Endodermal cell (in vitro differentiated cells): ENCODE measurements around the gene TADA1. TPM values are rescaled to one million over a fixed set of nuclear protein-coding genes. Genes with fewer than 3 reads are reported as not detected.

Experiments
- DNase-seq: peaks from one replicate; pipeline ENCODE4 v3.0.0-alpha.2; 2017
- H3K27ac ChIP-seq: 2 replicates; pipeline ENCODE4 v1.5.1; 2013; ENCODE audit warnings: mild to moderate bottlenecking, low read depth, low read length, moderate library complexity
- H3K27me3 ChIP-seq: 2 replicates; pipeline ENCODE4 v1.6.1; 2013; ENCODE audit warnings: mild to moderate bottlenecking, low read length, moderate library complexity; ENCODE audit not compliant: insufficient read depth, control insufficient read depth, poor library complexity, severe bottlenecking
- H3K36me3 ChIP-seq: 2 replicates; pipeline ENCODE4 v1.7.0; 2013; ENCODE audit warnings: mild to moderate bottlenecking, low read length, moderate library complexity; ENCODE audit not compliant: control insufficient read depth, insufficient read depth
- H3K4me1 ChIP-seq: one replicate; pipeline ENCODE4 v1.7.0; 2013; ENCODE audit warnings: low read length; ENCODE audit not compliant: control insufficient read depth, insufficient read depth
- H3K4me3 ChIP-seq: 2 replicates; pipeline ENCODE4 v1.5.1; 2013; ENCODE audit warnings: mild to moderate bottlenecking, low read length, moderate library complexity
- H3K9ac ChIP-seq: 2 replicates; pipeline ENCODE4 v1.6.1; 2013; ENCODE audit warnings: mild to moderate bottlenecking, low read length, moderate library complexity; ENCODE audit not compliant: poor library complexity, severe bottlenecking; ENCODE audit errors: extremely low read depth
- H3K9me3 ChIP-seq: 2 replicates; pipeline ENCODE4 v1.6.1; 2013; ENCODE audit warnings: mild to moderate bottlenecking, low read length, moderate library complexity; ENCODE audit not compliant: control insufficient read depth
- H3K27ac Mint-ChIP-seq: 2 replicates; pipeline ENCODE4 v1.8.0; 2020; ENCODE audit warnings: mixed read lengths
- H3K27me3 Mint-ChIP-seq: 2 replicates; pipeline ENCODE4 v1.8.0; 2021; ENCODE audit warnings: mild to moderate bottlenecking, mixed read lengths; ENCODE audit not compliant: insufficient read depth
- H3K36me3 Mint-ChIP-seq: 2 replicates; pipeline ENCODE4 v1.8.0; 2020; ENCODE audit warnings: low read depth, mixed read lengths
- H3K4me1 Mint-ChIP-seq: 2 replicates; pipeline ENCODE4 v1.8.0; 2020; ENCODE audit warnings: mixed read lengths
- H3K4me3 Mint-ChIP-seq: 2 replicates; pipeline ENCODE4 v1.8.0; 2020; ENCODE audit warnings: mild to moderate bottlenecking, moderate library complexity, mixed read lengths
- H3K9me3 Mint-ChIP-seq: 2 replicates; pipeline ENCODE4 v1.8.0; 2020; ENCODE audit warnings: mild to moderate bottlenecking, mixed read lengths
- CTCF ChIP-seq: fragments of 200-600 bp; sonication (generic); conservative IDR thresholded peaks from 2 replicates; pipeline ENCODE4 v1.5.0; 2021; ENCODE audit warnings: antibody characterized with exemption, mild to moderate bottlenecking
- WGBS, 2 experiments: methylation state at CpG; one replicate each; pipeline versions ENCODE4 v1.1.5 to v1.1.7; 2013; ENCODE audit warnings: missing lambda C conversion rate in 2 of 2, mixed read lengths in 1 of 2; ENCODE audit not compliant: insufficient coverage in 1 of 2, insufficient read length in 1 of 2; 5-methylcytosine and 5-hydroxymethylcytosine counted together
- total RNA-seq, 2 donors: library from RNA; stranded (reverse); fragmentation: NEBNext Ultra II Directional in 1 of 2; extraction: Animal tissue kit (Norgen Biotek cat#: 25700) in 1 of 2; gene quantifications; 2 replicates in 1 of 2; 3 replicates in 1 of 2; pipeline ENCODE4 v1.2.1, GENCODE V29; 2021

The TADA1 gene
- total RNA-seq, 2 donors from 2014 or later: 18.4 to 19.9 TPM

GRCh38 chr1:166876540-166876838 is 425 bp upstream of the TADA1 start:
- H3K9me3 Mint-ChIP-seq: peaks cover 6% of the 10 kb centered on the region
- Histone ChIP-seq H3K4me3 (peak overlapping the region; percentile 67), H3K9ac (no peak overlapping the region), H3K9me3 (no peaks in the 10 kb centered on the region), H3K27me3 (peaks cover 5% of the 10 kb centered on the region), H3K36me3 (peaks cover 6% of the 10 kb centered on the region), H3K27ac (no peak overlapping the region), H3K4me1 (no peaks in the 10 kb centered on the region)
- H3K4me1 Mint-ChIP-seq: peaks cover 20% of the 10 kb centered on the region
- peak overlapping the region; percentile 88 for H3K4me3 Mint-ChIP-seq
- H3K36me3 Mint-ChIP-seq: peaks cover 6% of the 10 kb centered on the region
- WGBS, 2 experiments: 29 to 35% methylated on average over 5 to 7 of the region's 7 CpGs
- H3K27me3 Mint-ChIP-seq: peaks cover 9% of the 10 kb centered on the region
- DNase-seq: no peak
- peak overlapping the region; percentile 32 for H3K27ac Mint-ChIP-seq
- peak; percentile 58 for TF ChIP-seq CTCF

- H3K9ac ChIP-seq: peak overlapping the region; percentile 87
- no peak for TF ChIP-seq CTCF
- no peak for DNase-seq
Observed at GRCh38 chr1:166875302-166875733, 746 bp downstream of the TADA1 start.

GRCh38 chr1:166874464-166874863 is 1.6 kb downstream of the TADA1 start:
- Histone ChIP-seq H3K9ac (no peak overlapping the region), H3K4me1 (no peaks in the 10 kb centered on the region), H3K9me3 (no peaks in the 10 kb centered on the region), H3K27ac (no peak overlapping the region), H3K4me3 (peak overlapping the region; percentile 83), H3K36me3 (peaks cover 6% of the 10 kb centered on the region), H3K27me3 (no peaks in the 10 kb centered on the region)
- Mint-ChIP-seq H3K4me1 (peaks cover 41% of the 10 kb centered on the region), H3K4me3 (peak overlapping the region; percentile 88), H3K27me3 (peaks cover 4% of the 10 kb centered on the region), H3K27ac (no peak overlapping the region), H3K36me3 (peaks cover 6% of the 10 kb centered on the region), H3K9me3 (peaks cover 6% of the 10 kb centered on the region)
- DNase-seq: no peak
- 87 to 94% methylated on average over 6 to 7 of the region's 8 CpGs for WGBS, 2 experiments
- TF ChIP-seq CTCF: no peak

More at GRCh38 chr1:166875302-166875733, 746 bp downstream of the TADA1 start:
- Histone ChIP-seq H3K9me3 (no peaks in the 10 kb centered on the region), H3K36me3 (peaks cover 6% of the 10 kb centered on the region), H3K4me3 (peak overlapping the region; percentile 83), H3K27ac (peak overlapping the region; percentile 86), H3K4me1 (no peaks in the 10 kb centered on the region), H3K27me3 (no peaks in the 10 kb centered on the region)
- 31 to 51% methylated on average over 3 to 8 of the region's 8 CpGs for WGBS, 2 experiments
- peaks cover 32% of the 10 kb centered on the region for H3K4me1 Mint-ChIP-seq
- peak overlapping the region; percentile 88 for H3K4me3 Mint-ChIP-seq
- H3K36me3 Mint-ChIP-seq: peaks cover 6% of the 10 kb centered on the region
- peak overlapping the region; percentile 80 for H3K27ac Mint-ChIP-seq
- peaks cover 7% of the 10 kb centered on the region for H3K27me3 Mint-ChIP-seq
- peaks cover 6% of the 10 kb centered on the region for H3K9me3 Mint-ChIP-seq
